Placental pericyte (primary cell): ENCODE results near the gene RNF224. TPM values are rescaled to one million over a fixed set of nuclear protein-coding genes. Genes with fewer than 3 reads are reported as not detected.

Experiments
- total RNA-seq: library from RNA; depleted of rRNA; stranded (reverse); fragments of >200 nt; gene quantifications from 2 replicates; pipeline ENCODE4 v1.2.3, GENCODE V29; 2012

The RNF224 gene
- total RNA-seq, result not detected in 2 replicates

GRCh38 chr9:137227054-137227852 is at the start of gene RNF224:
RNF224 (plus strand) TSS chr9:137227502; CDS start chr9:137228336, 834 bp downstream.

GRCh38 chr9:137188490-137189296 is 38.6 kb upstream of the RNF224 start, which contains the start of the genes ANAPC2 and SSNA1:
ANAPC2 (minus strand) TSS chr9:137188560; CDS start chr9:137188532, 28 bp downstream.
SSNA1 (plus strand) TSS chr9:137188676; CDS start chr9:137188727, 51 bp downstream.

GRCh38 chr9:137200311-137201204 is 26.7 kb upstream of the RNF224 start, which contains the start of gene TPRN:
TPRN (minus strand) TSS chr9:137200741; CDS start chr9:137200711, 30 bp downstream.

GRCh38 chr9:137205126-137206069 is 21.9 kb upstream of the RNF224 start, which contains the start of the genes NDOR1 and TMEM203:
NDOR1 (plus strand) TSS chr9:137205700; CDS start chr9:137205778, 78 bp downstream.
TMEM203 (minus strand) TSS chr9:137205648; CDS start chr9:137205414, 234 bp downstream.

GRCh38 chr9:137222190-137223077 is 4.9 kb upstream of the RNF224 start, which contains the start of gene RNF208:
RNF208 (minus strand) TSS chr9:137222240; CDS start chr9:137221212, 1,028 bp downstream.

GRCh38 chr9:137224830-137225694 is 2.2 kb upstream of the RNF224 start, which contains the start of gene CYSRT1:
CYSRT1 (plus strand) TSS chr9:137225174; CDS start chr9:137225622, 448 bp downstream.

GRCh38 chr9:137230705-137231371 is 3.5 kb downstream of the RNF224 start, which contains the start of gene SLC34A3:
SLC34A3 (plus strand) TSS chr9:137230901; CDS start chr9:137231703, 802 bp downstream.

GRCh38 chr9:137240841-137241489 is 13.7 kb downstream of the RNF224 start, which contains the start of gene TUBB4B:
TUBB4B (plus strand) TSS chr9:137241287; CDS start chr9:137241361, 74 bp downstream.

GRCh38 chr9:137251194-137251461 is 23.8 kb downstream of the RNF224 start, which contains the start of gene STPG3:
STPG3 (plus strand) TSS chr9:137251286; CDS start chr9:137251287, 1 bp downstream.

GRCh38 chr9:137254624-137255447 is 27.5 kb downstream of the RNF224 start, which contains the start of gene NELFB:
NELFB (plus strand) TSS chr9:137255327.

GRCh38 chr9:137277329-137278041 is 50.2 kb downstream of the RNF224 start, which contains the start of gene TOR4A:
TOR4A (plus strand) TSS chr9:137277726; CDS start chr9:137278690, 964 bp downstream.

